Frontal cortex (tissue), 4 donors: ENCODE measurements around the gene TMEM186. TPM values are rescaled to one million over a fixed set of nuclear protein-coding genes. Genes with fewer than 3 reads are reported as not detected.
A peak's percentile ranks its signal among the peaks of the same experiment; 100 is the strongest.
"Not testable (repeated sequence)": the region's sequence is repeated elsewhere in the genome, so short reads cannot be mapped to it uniquely, and the experiment has no call there.

Experiments
- DNase-seq, 2 donors: peaks; one replicate each; pipeline ENCODE4 v3.0.0; 2012; ENCODE audit warnings: low spot score in 2 of 2
- FAIRE-seq: peaks from 2 replicates; lab custom pipeline; 2012; peaks lifted over from hg19 to GRCh38; lab: Jason Lieb, UNC
- total RNA-seq: library from RNA; depleted of rRNA; stranded (reverse); fragments of >200 nt; gene quantifications from one replicate; pipeline ENCODE4 v1.2.3, GENCODE V29; 2014
- donor health status: control.
- donor health status: control.
- donor health status: control.

TMEM186 gene, protein sequence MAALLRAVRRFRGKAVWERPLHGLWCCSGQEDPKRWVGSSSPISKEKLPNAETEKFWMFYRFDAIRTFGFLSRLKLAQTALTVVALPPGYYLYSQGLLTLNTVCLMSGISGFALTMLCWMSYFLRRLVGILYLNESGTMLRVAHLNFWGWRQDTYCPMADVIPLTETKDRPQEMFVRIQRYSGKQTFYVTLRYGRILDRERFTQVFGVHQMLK
- total RNA-seq, result 5.7 TPM

DNA sequence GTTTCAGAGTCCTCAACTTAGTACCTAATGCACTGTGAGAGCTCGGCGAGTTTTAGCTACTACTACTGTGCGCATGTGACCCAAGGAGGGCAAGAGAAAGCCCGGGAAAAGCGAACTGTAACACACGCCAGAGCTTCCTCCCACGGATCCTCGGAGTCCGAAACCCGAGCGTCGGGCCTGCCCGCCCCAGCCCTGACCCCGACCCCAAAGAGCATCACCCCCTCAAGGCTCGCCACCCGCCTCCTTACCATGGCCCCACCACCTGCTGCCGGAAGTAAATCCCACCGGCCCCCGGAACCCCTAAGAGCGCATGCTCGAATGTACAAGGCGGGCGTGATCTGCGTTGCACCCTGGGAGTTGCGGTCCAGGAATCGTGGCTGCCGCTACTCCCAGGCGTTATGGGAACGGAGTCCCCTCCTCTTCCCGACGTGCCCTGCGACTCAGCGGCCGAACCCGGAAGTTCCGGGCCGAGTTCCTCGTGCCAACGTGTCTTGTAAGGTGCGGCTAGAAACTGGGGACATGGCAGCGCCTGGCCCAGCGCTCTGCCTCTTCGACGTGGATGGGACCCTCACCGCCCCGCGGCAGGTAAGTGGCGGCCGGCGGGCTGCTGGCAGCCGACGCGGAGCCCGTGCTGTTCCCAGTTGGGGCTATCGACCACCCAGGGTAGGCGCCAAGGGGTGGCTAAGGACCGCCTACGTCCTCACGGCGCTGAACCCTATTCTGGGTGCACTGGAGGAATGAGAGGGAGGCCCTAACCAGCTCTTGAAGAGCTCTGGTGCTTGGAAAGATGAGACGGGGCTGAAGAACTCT lies at the start of gene TMEM186, which contains the start of gene PMM2:
TMEM186 (minus strand) TSS at position 276 of the 810 bp plus-strand sequence; CDS start at position 251, 25 bp downstream.
PMM2 (plus strand) TSS at position 476 of the 810 bp plus-strand sequence; CDS start at position 520, 44 bp downstream.
- DNase-seq (peak; percentile 95 to 99), FAIRE-seq (no peak)

DNA sequence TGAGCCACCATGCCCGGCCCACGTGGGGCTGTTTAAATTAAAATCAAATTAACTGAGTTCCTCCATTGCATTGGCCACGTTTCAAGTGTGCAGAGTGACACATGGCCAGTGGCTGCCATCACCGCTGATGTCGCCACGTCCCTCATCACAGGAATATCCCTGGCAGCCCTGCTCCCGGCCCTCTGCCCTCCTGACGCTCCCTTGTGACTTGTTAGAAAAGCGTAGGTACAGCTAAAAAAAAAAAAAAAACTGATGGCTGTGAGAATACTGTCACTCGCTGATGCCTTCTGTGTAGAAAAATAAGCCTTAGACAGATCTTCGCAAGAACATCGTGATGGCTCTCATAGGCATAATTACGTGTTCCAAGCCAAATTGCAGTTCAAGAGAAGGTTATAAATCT lies 49.7 kb upstream of the TMEM186 start:
- no peak for FAIRE-seq
- no peak for DNase-seq

DNA sequence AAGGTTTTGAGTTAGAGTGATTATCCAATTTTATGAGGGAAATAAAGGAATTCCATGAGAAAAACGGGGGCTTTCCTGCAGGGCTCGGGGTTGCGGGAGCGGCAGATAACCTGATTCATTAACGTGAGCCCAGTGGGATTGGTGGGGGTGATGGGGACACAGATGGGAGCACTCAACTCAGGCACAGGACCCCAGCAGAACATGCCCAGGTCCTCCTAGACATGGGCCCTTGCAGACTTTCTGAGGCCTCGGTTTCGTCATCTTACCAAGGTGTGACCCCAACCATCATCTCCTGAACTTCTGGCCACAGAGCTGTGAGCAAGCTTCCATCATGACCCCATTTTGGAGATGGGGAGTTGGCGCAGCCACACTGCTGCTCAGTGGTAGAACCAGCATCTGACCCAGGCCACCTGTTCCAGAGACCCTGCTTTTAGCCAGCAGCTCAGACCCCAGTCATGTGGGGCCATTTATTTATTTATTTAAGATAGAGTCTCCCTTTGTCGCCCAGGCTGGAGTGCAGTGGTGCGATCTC lies 49.0 kb upstream of the TMEM186 start:
- FAIRE-seq (no peak), DNase-seq (no peak)

DNA sequence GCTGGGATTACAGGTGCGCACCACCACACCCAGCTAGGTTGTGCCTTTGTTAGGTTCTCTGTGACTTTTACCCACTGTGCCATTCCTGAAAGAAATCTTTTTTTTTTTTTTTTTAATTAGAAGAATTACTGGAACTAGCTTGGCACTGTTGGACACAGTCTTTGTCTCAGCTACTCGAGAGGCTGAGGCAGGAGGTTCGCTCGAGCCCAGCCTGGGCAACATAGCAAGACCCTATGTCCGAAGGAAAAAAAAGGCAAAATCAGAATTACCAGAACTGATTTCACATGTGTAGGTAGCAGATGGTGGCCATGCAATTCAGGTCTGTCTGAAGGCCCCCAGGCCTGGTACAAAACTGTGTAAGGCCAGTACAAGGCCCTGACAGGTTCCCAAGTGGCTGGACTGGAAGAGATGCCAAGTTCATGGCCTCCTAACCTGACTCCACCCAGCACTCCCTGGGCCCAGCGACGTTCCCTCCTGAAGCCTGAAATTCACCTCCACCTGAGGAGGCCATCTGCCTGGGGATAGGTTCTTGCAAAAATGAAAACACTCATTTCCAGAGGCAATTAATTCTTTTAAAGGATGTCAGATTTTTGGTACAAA lies 48.4 kb upstream of the TMEM186 start:
- FAIRE-seq (no peak), DNase-seq (no peak)

DNA sequence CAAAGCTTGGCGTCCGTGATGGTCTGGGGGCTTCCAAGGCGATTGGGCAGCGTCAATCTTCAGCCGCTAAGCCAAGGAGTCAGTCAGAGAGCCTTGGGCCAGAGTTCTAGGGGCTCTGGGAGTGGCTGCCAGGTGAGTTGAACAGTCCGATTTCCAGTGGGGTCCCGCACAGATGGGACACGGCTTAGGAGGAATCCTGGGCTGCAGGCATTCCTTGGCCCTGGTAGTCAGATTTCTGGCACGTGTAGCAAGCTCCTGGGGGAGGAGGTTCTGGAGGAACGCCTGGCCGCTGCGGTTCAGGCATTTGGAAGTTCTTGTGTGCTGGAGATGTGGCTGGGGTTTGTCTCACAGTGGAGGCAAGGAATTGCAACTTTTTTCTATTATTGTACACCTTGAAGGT lies 45.9 kb upstream of the TMEM186 start:
- not testable (repeated sequence) for DNase-seq, FAIRE-seq

DNA sequence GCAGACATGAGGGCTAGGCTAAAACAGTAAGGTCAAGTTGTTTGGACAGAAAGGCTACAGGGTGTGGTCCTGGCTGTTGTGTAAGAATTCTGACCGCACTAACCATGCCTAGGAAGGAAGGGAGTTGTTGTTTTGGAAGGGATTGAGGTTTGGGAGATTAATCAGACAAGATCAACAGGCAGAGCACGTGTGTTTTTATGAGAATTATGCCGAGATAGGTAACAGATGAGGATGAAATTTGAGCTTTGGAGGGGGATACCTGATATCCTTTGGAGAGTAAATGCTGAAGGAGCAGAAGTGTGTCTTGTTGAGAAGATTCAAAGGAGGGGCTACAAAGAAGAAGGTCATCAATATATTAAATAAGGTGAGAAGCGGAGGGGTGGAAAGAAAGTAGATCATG lies 44.6 kb upstream of the TMEM186 start:
- not testable (repeated sequence) for FAIRE-seq

DNA sequence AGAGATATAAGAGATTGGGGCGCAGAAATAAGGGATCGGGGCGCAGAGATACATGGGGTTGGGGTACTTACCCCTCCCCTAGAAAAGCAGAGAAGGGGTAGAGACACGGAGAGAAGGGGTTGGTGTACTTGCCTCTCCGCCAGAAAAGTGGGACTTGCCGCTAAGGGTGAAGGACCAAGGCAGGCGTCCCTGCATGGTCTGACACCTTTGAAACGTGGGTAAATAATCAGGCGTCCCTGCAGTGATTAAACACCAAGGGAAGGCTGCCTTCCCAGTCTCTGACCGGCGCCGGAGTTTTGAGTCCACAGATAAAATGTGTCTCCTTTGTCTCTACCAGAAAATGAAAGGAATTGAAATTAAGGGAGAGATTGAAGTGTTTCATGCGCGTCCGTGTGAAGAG lies 40.2 kb upstream of the TMEM186 start:
- DNase-seq, FAIRE-seq: not testable (repeated sequence)

More for the DNA sequence above, 44.6 kb upstream of the TMEM186 start:
- not testable (repeated sequence) for DNase-seq

DNA sequence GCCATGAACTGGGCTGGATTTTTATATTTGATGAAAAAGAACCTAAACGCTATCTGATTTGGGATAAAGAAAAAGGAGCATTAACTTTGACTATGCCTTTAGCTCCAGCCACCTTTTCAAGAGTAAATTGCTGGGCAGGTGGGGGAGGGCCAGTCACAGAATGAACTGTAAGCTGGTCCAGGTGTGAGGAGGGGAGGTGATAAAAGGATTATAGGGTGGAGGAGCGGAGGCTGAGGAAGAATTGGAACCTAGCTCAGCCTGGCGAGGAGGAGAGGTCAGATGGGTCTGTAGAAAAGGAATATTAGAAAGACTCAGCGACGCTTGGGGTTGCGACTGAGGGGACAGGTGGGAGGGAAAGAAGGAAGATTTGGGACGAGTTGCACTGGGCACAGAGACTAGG lies 39.4 kb upstream of the TMEM186 start:
- FAIRE-seq, DNase-seq: not testable (repeated sequence)

DNA sequence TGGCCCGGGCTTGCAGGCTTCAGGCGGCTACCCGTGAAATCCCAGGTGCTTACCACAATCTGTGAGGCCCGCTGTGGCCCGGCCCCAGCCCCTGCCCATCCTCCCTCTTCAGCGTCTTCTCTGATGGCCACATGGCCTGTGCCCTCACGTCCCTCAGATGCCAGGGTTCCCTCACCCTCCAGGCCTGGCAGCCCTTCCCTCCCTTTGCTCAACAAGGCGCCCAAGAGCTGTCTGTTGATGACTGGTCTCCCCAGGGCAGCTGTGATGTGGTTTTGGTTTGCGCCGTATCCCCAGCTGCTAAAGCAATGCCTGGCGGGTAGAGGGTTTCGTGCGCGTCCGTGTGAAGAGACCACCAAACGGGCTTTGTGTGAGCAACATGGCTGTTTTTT lies 35.3 kb upstream of the TMEM186 start:
- no peak for FAIRE-seq

DNA sequence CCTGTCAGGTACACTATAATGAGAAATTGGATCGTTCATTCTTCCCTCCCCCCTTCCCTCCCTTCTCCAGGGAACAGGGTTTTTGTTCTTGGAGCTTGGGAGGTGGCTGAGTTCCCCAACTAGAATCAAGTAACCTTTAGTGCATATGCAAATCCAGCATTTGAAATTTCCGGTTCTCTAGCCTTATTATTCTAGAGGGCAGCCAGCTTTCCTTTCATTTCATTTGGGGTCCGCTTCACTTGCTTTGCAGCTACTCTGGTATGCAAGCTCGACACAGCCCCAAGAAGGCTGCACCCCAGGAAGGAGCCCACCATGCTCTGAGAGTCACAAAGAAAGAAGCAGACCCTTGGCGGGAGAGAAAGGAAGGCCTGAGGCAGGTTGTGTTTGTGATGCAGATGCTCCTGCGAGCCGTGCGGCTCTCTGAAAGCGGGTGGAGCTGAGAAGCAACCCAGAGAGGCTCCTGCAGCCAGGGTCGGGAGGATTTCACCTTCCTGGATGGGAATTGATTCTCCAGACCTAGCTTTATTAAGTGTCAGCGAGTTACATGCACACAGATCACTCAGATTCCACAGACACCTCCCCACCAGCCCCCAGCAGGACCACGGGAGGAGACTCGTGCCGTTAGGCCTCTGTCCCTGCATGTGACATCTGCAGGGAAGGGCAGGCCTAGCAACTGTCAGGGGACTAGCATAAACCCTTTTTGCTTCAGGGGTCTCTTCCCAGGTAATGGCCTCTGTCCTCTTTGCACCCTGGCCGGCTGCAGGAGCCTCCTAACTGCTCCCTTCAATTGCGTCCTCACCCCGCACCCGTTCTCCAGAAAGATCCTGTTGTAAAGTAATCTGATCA lies 34.7 kb upstream of the TMEM186 start:
- DNase-seq (no peak), FAIRE-seq (no peak)

More for the DNA sequence above, 35.3 kb upstream of the TMEM186 start:
- no peak for DNase-seq

DNA sequence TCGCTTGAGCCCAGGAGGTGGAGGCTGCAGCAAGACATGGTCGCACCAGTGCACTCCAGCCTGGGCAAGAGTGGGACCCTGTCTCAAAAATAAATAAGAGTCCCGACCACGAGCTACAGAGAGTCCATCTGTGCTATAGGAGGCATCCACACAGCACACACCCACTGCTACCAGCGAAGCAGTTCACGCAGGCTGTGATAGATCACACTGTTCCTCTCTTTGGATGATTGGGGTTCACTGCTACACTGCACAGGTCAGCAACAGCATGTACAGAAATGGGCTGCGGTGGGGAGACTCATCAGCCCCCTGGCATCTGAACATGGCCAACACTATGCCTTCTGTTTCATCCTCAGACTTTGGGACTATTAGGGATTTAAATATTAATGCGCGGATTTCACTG lies 34.0 kb upstream of the TMEM186 start:
- DNase-seq (no peak), FAIRE-seq (no peak)

DNA sequence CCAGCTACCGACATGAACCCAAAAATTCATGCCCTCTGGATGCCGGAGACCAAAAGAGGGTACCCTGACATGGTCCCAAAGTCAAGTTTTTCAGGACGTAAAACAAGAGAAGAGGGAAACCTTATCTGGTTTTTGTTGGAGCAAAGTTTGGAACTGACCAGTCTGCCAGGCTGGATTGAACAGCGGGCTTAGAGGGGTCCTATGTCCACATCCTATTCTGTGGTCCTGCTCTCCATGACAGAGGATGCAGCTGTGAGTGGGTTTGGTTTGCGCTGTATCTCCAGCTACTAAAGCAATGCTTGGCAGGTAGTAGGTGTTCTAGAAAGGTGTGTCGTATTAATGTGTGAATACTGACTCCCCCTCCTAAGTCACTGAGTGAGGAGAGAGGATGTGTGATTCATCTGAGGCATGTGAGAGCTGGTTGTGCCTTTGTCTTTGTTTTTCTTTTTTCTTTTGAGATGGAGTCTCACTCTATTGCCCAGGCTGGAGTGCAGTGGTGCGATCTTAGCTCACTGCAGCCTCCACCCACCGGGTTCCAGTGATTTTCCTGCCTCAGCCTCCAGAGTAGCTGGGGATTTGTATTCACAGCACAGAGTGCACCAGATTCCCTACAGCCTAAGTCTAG lies 31.2 kb upstream of the TMEM186 start:
- FAIRE-seq, result no peak
- no peak for DNase-seq

DNA sequence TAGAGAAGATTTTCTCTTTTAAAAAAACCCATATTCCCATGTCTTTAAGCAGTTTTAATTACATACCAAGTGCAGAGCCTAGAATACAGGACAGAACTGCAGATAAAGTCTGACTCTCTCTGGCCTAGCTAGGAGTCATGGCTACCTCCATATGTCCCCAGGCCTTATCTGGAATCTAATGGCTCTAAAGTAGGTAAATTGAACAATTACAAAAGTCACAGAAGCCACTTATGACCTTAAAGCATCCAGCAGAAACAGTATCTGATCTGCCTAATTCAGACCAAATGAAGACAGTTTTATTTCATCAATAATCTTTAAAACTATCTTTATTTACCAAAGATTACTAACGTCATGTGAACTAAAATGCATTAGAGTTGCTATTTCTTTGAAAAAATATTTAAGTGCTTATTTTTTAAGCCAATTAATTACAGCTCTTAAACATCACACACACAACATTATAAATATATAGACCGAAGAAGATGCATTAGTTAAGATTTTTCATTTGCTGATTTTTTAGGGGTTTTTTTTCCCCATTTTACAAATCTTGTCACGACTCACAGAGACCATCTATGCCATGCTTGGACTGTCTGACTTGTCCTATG lies 28.9 kb upstream of the TMEM186 start:
- FAIRE-seq, result no peak
- DNase-seq, result no peak

DNA sequence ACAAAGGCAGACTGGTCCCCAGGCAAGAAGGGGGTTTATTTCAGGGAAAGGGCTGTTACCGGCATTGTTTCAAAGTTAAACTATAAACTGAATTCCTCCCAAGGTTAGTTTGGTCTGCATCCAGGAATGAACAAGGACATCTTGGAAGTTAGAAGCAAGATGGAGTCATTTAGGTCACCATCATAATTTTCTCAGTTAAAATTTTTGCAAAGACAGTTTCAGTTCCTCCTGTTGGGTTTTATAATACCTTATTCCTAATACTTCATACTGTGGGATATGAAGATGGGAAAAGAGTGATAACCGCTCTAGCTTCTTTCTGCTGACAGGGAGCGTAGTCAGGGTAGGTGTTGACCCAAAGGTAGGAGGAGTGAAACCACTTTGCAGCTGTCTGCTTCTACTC lies 25.0 kb upstream of the TMEM186 start:
- DNase-seq (no peak), FAIRE-seq (no peak)

DNA sequence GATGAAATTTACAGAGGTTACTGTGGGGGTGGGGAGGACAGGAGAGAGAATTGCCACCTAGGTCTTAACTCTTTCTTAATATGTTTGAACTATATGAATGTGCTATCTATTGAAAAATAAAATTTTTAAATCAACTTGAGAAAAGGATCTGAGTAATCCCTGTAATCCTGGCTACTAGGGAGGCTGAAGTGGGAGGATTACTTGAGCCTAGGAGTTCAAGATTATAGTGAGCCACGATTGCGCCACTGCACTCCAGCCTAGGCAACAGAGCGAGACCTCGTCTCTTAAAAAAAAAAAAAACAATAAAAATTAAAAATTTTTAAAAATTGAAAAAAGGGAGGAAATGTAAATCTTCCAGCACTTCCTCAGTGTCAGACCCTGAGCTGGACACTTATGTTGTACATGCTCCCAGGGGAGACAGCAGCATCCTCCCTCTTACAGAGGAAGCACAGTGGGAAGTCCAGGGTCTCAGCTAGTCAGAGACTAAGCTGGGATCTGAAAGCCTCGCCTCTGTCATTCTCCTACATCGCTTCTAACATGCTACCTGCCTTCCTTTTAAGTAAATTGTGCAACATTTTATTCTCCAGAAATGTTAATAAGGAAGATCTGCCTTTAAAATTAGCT lies 22.1 kb upstream of the TMEM186 start:
- FAIRE-seq (no peak), DNase-seq (no peak)

DNA sequence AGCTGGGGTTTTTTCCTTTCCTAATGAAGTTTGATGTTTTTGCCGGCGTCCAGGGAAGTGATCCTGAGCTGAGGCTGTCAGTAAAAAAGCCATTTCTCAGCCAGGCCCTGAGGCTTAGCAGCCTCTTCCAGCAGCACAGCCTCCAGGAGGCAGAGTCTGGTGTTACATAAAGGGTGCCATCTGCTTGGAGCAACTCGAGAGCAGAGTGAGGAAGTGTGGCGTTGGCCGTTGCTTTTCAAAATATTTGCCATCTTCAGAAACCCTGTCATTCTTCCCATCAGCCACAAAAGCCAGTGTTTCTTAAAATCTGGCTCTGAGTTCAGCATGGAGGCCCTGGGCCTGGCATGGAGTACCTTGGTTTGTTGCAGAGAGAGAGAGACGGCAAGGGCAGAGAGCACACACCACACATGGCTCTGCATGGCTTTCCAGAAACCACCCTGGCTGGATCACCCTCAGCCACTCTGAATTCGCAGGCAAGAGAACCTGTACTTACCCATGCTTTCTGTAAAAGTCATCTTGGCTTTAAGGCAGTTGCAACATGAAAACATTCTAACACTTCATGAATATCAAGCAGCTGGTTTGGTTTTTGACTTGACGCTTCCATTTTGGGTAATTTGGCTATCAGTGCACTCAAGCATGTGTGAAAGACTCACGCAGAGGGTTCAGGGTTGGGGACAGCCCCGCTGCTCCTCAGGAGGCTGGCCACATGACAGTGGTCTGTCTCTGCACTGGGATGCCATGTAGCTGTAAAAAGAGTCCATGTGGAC lies 21.2 kb upstream of the TMEM186 start:
- DNase-seq, result no peak

DNA sequence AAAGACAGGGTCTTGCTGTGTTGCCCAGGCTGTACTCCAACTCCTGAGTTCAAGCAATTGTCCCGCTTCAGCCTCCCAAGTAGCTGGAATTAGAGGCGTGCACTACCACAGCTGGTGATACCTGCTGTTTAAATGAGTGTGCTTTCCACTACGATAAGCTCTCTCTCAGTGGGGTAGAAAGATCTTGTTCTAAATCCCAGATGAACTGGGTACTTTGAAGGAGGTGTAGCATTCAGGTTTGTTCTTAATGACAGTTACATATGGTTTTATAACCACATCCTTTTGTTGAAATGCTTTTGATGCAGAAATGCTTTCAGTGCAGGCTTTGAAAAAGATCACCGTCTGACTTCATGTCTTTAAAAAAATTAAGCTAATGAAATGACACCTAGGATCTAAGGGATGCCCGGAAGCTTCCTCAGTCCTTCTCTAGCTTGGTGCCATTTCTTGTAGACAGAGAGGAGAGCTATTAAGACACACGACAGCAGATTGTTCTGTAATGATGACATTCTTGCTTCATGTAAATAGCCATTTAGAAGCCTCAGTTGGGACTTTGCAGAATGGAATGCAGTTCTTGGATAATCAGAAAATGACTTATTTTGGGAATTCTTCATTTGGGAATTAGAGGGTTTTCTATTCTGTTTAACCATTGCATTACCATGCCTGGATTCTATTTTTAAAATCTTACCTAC lies 19.7 kb upstream of the TMEM186 start:
- no peak for FAIRE-seq
- no peak for DNase-seq

More for the DNA sequence above, 21.2 kb upstream of the TMEM186 start:
- no peak for FAIRE-seq
